ENCODE results near the gene CDA.

CDA gene

GRCh38 chr1:20663365-20663764, 74.5 kb downstream of the CDA start:
- POLR2A ChIA-PET: no interaction called here
- DNase-seq (ENCODE audit: extremely low spot score): no peak
- TF ChIP-seq FOXA1 (IDR thresholded peaks at IDR 0.05): no peak
- no peak for TF ChIP-seq FOXK2 (IDR thresholded peaks at IDR 0.05)
- no peak for TF ChIP-seq SP1 (IDR thresholded peaks at IDR 0.05)
- TF ChIP-seq ARNT (IDR thresholded peaks at IDR 0.05): no peak
- no peak for TF ChIP-seq CTBP1 (IDR thresholded peaks at IDR 0.05; ENCODE audit: borderline replicate concordance)
- no peak for TF ChIP-seq ZNF384 (IDR thresholded peaks at IDR 0.05)
- TF ChIP-seq NFRKB (IDR thresholded peaks at IDR 0.05): no peak
- TF ChIP-seq HDGF (IDR thresholded peaks at IDR 0.05; ENCODE audit: borderline replicate concordance): no peak
- TF ChIP-seq, protein P1, sequence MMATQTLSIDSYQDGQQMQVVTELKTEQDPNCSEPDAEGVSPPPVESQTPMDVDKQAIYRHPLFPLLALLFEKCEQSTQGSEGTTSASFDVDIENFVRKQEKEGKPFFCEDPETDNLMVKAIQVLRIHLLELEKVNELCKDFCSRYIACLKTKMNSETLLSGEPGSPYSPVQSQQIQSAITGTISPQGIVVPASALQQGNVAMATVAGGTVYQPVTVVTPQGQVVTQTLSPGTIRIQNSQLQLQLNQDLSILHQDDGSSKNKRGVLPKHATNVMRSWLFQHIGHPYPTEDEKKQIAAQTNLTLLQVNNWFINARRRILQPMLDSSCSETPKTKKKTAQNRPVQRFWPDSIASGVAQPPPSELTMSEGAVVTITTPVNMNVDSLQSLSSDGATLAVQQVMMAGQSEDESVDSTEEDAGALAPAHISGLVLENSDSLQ (IDR thresholded peaks at IDR 0.05): no peak
- CTCF ChIA-PET: interaction anchor here (1.2 kb wide), 1 partner anchor 88 kb away, joined by 3 read pairs; no protein-coding TSS in a partner anchor

DNA sequence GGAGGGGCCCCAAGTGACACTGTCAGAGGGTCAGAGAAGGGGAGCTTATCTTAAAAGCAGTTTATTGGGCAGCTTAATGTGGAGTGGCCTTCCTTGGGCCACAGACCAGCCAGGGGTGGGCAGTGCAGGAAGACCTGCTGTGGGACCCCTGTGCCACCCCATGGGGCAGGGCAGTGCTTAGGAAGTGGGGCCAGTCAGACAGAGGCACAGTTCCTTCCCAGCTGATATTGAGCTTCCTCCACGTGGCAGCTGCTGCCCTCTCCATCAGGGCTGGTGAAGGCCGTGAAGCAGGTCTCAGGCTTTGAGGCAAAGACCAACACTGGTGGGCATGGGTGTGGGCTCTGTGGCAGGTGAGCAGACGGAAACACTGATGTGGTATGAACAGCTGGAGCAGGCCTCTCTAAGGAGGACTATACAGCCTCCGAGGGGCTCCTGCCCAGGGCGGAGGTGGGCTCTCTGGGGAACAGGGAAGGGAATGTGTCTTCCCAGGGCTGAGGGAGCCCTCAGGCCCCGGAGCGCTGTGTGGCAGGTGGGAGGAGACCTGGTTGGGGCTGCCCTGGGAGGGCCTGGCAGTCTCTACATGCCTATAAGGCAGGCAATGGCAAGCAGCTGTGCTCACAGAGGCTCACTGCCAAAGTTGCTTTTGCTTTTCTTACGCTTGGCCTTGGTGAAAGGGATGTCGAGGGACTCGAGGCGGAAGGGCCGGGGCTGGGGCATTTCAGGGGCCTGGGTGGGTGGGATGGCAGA, 75.2 kb downstream of the CDA start:
- CTCF ChIA-PET: interaction anchor here (1.2 kb wide), 1 partner anchor 89 kb away, joined by 3 read pairs; no protein-coding TSS in a partner anchor
- TF ChIP-seq FOXK2 (IDR thresholded peaks at IDR 0.05) (no peak), ARNT (IDR thresholded peaks at IDR 0.05) (no peak), ZNF384 (IDR thresholded peaks at IDR 0.05) (no peak), LEF1 (IDR thresholded peaks at IDR 0.05; ENCODE audit: borderline replicate concordance) (no peak), FOXA1 (IDR thresholded peaks at IDR 0.05) (no peak), TARDBP (IDR thresholded peaks at IDR 0.05) (no peak), NFRKB (IDR thresholded peaks at IDR 0.05) (no peak), SP1 (IDR thresholded peaks at IDR 0.05) (no peak), SUZ12 (IDR thresholded peaks at IDR 0.05) (no peak), FOXM1 (IDR thresholded peaks at IDR 0.05; ENCODE audit: borderline replicate concordance) (no peak), CTBP1 (IDR thresholded peaks at IDR 0.05; ENCODE audit: borderline replicate concordance) (no peak), L3MBTL2 (conservative IDR thresholded peaks at IDR 0.05) (no peak), BHLHE40 (IDR thresholded peaks at IDR 0.05; ENCODE audit: borderline replicate concordance) (no peak), ELF4 (IDR thresholded peaks at IDR 0.05) (no peak), HDGF (IDR thresholded peaks at IDR 0.05; ENCODE audit: borderline replicate concordance) (no peak)
- TF ChIP-seq, protein P1 (IDR thresholded peaks at IDR 0.05): no peak
- DNase-seq (ENCODE audit: extremely low spot score): no peak
- POLR2A ChIA-PET: no interaction called here

DNA sequence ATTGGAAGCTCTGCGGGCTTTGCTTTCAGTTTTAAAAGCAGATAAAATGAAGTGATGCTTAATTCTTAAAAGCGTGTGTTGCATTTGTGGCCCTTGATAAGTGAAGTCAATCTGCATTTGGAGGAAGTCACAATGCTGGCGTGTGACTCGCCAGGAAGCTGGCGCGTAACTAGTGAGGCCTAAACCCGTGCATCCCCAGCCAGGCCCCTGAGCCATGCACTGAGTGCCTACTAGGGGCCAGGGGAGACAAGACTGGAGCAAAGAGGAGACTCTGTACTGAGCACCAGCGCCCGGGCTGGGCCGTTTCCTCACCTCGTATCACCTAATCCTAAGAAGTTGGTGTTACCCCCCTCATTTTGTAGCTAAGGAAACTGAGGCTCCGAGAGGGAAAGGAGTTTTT, 76.8 kb downstream of the CDA start:
- TF ChIP-seq, protein P1 (IDR thresholded peaks at IDR 0.05): no peak
- ChIA-PET POLR2A (interaction anchor here (1.3 kb wide), 1 partner anchor 120 kb away, joined by 3 read pairs; no protein-coding TSS in a partner anchor), CTCF (no interaction called here)
- no peak for DNase-seq (ENCODE audit: extremely low spot score)

GRCh38 chr1:20666146-20666545, 77.2 kb downstream of the CDA start:
- no peak for TF ChIP-seq TARDBP (IDR thresholded peaks at IDR 0.05)
- TF ChIP-seq HDGF (IDR thresholded peaks at IDR 0.05; ENCODE audit: borderline replicate concordance): no peak
- no peak for TF ChIP-seq ARNT (IDR thresholded peaks at IDR 0.05)
- no peak for TF ChIP-seq CTBP1 (IDR thresholded peaks at IDR 0.05; ENCODE audit: borderline replicate concordance)
- no peak for TF ChIP-seq FOXM1 (IDR thresholded peaks at IDR 0.05; ENCODE audit: borderline replicate concordance)
- TF ChIP-seq FOXK2 (IDR thresholded peaks at IDR 0.05): no peak
- TF ChIP-seq, protein P1 (IDR thresholded peaks at IDR 0.05): no peak
- TF ChIP-seq ZNF384 (IDR thresholded peaks at IDR 0.05): no peak
- TF ChIP-seq LEF1 (IDR thresholded peaks at IDR 0.05; ENCODE audit: borderline replicate concordance): no peak
- TF ChIP-seq ELF4 (IDR thresholded peaks at IDR 0.05): no peak
- no peak for TF ChIP-seq FOXA1 (IDR thresholded peaks at IDR 0.05)
- no peak for TF ChIP-seq SUZ12 (IDR thresholded peaks at IDR 0.05)
- TF ChIP-seq SP1 (IDR thresholded peaks at IDR 0.05): no peak
- TF ChIP-seq BHLHE40 (IDR thresholded peaks at IDR 0.05; ENCODE audit: borderline replicate concordance): no peak
- TF ChIP-seq L3MBTL2 (conservative IDR thresholded peaks at IDR 0.05): no peak
- no peak for TF ChIP-seq NFRKB (IDR thresholded peaks at IDR 0.05)
- POLR2A ChIA-PET: interaction anchor here (1.3 kb wide), 1 partner anchor 120 kb away, joined by 3 read pairs; no protein-coding TSS in a partner anchor
- CTCF ChIA-PET: no interaction called here
- no peak for DNase-seq (ENCODE audit: extremely low spot score)

DNA sequence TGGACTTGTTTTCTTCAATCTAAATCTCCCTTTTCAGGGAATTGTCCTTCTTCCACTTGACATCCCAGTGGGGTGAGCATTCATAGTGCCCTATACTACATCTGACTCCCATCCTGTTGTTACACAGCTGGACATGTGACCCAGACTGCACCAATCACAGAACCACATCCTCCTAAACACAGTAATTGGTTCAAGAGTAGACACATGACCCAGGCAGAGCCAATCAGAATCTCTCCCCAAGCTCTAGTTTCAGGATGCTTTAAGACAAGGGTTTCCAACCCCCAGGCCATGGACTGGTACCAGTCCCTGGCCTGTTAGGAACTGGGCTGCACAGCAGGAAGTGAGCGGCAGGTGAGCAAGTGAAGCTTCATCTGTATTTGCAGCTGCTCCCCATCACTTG, 77.9 kb downstream of the CDA start:
- CTCF ChIA-PET: no interaction called here

More for the DNA sequence above, 77.9 kb downstream of the CDA start:
- TF ChIP-seq SP1 (IDR thresholded peaks at IDR 0.05) (no peak), ARNT (IDR thresholded peaks at IDR 0.05) (no peak), NFRKB (IDR thresholded peaks at IDR 0.05) (no peak), TARDBP (IDR thresholded peaks at IDR 0.05) (no peak), ELF4 (IDR thresholded peaks at IDR 0.05) (no peak)
- POLR2A ChIA-PET: interaction anchor here (1.3 kb wide), 1 partner anchor 119 kb away, joined by 3 read pairs; no protein-coding TSS in a partner anchor
- DNase-seq (ENCODE audit: extremely low spot score): peak; percentile 43

Measured in HEK293T (cell line).